Skeletal muscle tissue (tissue), 4 donors: ENCODE measurements around the gene PNLIPRP3. TPM values are rescaled to one million over a fixed set of nuclear protein-coding genes. Genes with fewer than 3 reads are reported as not detected.

ENCODE experiments used
- H3K27ac ChIP-seq: one replicate; pipeline ENCODE4 v1.7.0; 2013; ENCODE audit warnings: mild to moderate bottlenecking, low read depth, low read length, inconsistent platforms
- H3K27me3 ChIP-seq, 3 donors: one replicate each; pipeline ENCODE4 v1.7.0; 2013; ENCODE audit warnings: low read length in 3 of 3; ENCODE audit not compliant: control insufficient read depth in 3 of 3, insufficient read depth in 3 of 3
- H3K36me3 ChIP-seq, 3 donors: one replicate each; pipeline ENCODE4 v1.7.0; 2013; ENCODE audit warnings: low read length in 3 of 3; ENCODE audit not compliant: control insufficient read depth in 3 of 3, insufficient read depth in 3 of 3
- H3K4me1 ChIP-seq, 3 donors: one replicate each; pipeline ENCODE4 v1.7.0; 2013; ENCODE audit warnings: low read length in 3 of 3, mild to moderate bottlenecking in 3 of 3; ENCODE audit not compliant: control insufficient read depth in 3 of 3, insufficient read depth in 3 of 3
- H3K4me3 ChIP-seq, 3 donors: one replicate each; pipeline ENCODE4 v1.7.0; 2013; ENCODE audit warnings: low read length in 3 of 3
- H3K9ac ChIP-seq, 3 donors: one replicate each; pipeline ENCODE4 v1.7.0; 2013; ENCODE audit warnings: low read length in 3 of 3, mild to moderate bottlenecking in 3 of 3, moderate library complexity in 2 of 3, low read depth in 1 of 3
- H3K9me3 ChIP-seq, 3 donors: one replicate each; pipeline ENCODE4 v1.7.0; 2013; ENCODE audit warnings: low read length in 3 of 3; ENCODE audit not compliant: control insufficient read depth in 3 of 3
- total RNA-seq: library from RNA; depleted of rRNA; stranded (reverse); fragments of >200 nt; gene quantifications from one replicate; pipeline ENCODE4 v1.2.3, GENCODE V29; 2014
- donor health status: Osteomylitis.

The PNLIPRP3 gene
- total RNA-seq, 1 donor from 2014 or later, result under 0.01 TPM

GRCh38 chr10:116444527-116445142 lies 17.0 kb downstream of the PNLIPRP3 start:
- Histone ChIP-seq H3K4me3 (no peak overlapping the region), H3K9ac (no peak overlapping the region)

GRCh38 chr10:116450861-116451260 lies 23.2 kb downstream of the PNLIPRP3 start:
- H3K27ac ChIP-seq, result no peak overlapping the region
- no peaks in the 10 kb centered on the region for H3K9me3 ChIP-seq
- no peak overlapping the region for H3K4me3 ChIP-seq
- no peaks in the 10 kb centered on the region for H3K27me3 ChIP-seq
- H3K36me3 ChIP-seq, result no peaks in the 10 kb centered on the region
- H3K9ac ChIP-seq, result no peak overlapping the region
- H3K4me1 ChIP-seq, result no peaks in the 10 kb centered on the region

More at GRCh38 chr10:116444527-116445142, 17.0 kb downstream of the PNLIPRP3 start:
- H3K36me3 ChIP-seq, result no peaks in the 10 kb centered on the region
- no peaks in the 10 kb centered on the region for H3K4me1 ChIP-seq
- no peaks in the 10 kb centered on the region for H3K27me3 ChIP-seq
- no peak overlapping the region for H3K27ac ChIP-seq
- no peaks in the 10 kb centered on the region for H3K9me3 ChIP-seq

GRCh38 chr10:116451711-116452337 lies 24.2 kb downstream of the PNLIPRP3 start:
- H3K27ac ChIP-seq, result no peak overlapping the region
- H3K4me1 ChIP-seq, result no peaks in the 10 kb centered on the region
- H3K9ac ChIP-seq, result no peak overlapping the region
- no peaks in the 10 kb centered on the region for H3K9me3 ChIP-seq
- no peaks in the 10 kb centered on the region for H3K27me3 ChIP-seq
- no peak overlapping the region for H3K4me3 ChIP-seq
- no peaks in the 10 kb centered on the region for H3K36me3 ChIP-seq

- no peak overlapping the region for H3K4me3 ChIP-seq
- no peaks in the 10 kb centered on the region for H3K4me1 ChIP-seq
- H3K27me3 ChIP-seq, result no peaks in the 10 kb centered on the region
- H3K27ac ChIP-seq, result no peak overlapping the region
- no peak overlapping the region for H3K9ac ChIP-seq
- no peaks in the 10 kb centered on the region for H3K9me3 ChIP-seq
- H3K36me3 ChIP-seq, result no peaks in the 10 kb centered on the region
Measured at GRCh38 chr10:116452338-116452720, 24.7 kb downstream of the PNLIPRP3 start.

GRCh38 chr10:116457488-116457887 lies 29.8 kb downstream of the PNLIPRP3 start:
- Histone ChIP-seq H3K27ac (no peak overlapping the region), H3K36me3 (no peaks in the 10 kb centered on the region), H3K4me1 (no peaks in the 10 kb centered on the region), H3K9ac (no peak overlapping the region), H3K27me3 (no peaks in the 10 kb centered on the region), H3K4me3 (no peak overlapping the region), H3K9me3 (no peaks in the 10 kb centered on the region)

GRCh38 chr10:116460219-116460618 lies 32.6 kb downstream of the PNLIPRP3 start:
- H3K27ac ChIP-seq, result no peak overlapping the region
- no peaks in the 10 kb centered on the region for H3K9me3 ChIP-seq
- no peaks in the 10 kb centered on the region for H3K36me3 ChIP-seq
- no peaks in the 10 kb centered on the region for H3K4me1 ChIP-seq
- H3K4me3 ChIP-seq, result no peak overlapping the region
- H3K9ac ChIP-seq, result no peak overlapping the region
- no peaks in the 10 kb centered on the region for H3K27me3 ChIP-seq

GRCh38 chr10:116461680-116462079 lies 34.0 kb downstream of the PNLIPRP3 start:
- Histone ChIP-seq H3K4me3 (no peak overlapping the region), H3K9ac (no peak overlapping the region), H3K4me1 (no peaks in the 10 kb centered on the region), H3K27me3 (no peaks in the 10 kb centered on the region), H3K27ac (no peak overlapping the region), H3K36me3 (no peaks in the 10 kb centered on the region), H3K9me3 (no peaks in the 10 kb centered on the region)

GRCh38 chr10:116464257-116464656 lies 36.6 kb downstream of the PNLIPRP3 start:
- Histone ChIP-seq H3K27me3 (no peaks in the 10 kb centered on the region), H3K9me3 (no peaks in the 10 kb centered on the region), H3K27ac (no peak overlapping the region), H3K36me3 (no peaks in the 10 kb centered on the region), H3K4me1 (no peaks in the 10 kb centered on the region), H3K9ac (no peak overlapping the region), H3K4me3 (no peak overlapping the region)

- H3K27me3 ChIP-seq, result no peaks in the 10 kb centered on the region
- H3K27ac ChIP-seq, result no peak overlapping the region
- H3K9ac ChIP-seq, result no peak overlapping the region
- H3K9me3 ChIP-seq, result no peaks in the 10 kb centered on the region
- H3K36me3 ChIP-seq, result no peaks in the 10 kb centered on the region
- H3K4me3 ChIP-seq, result no peak overlapping the region
- H3K4me1 ChIP-seq, result no peaks in the 10 kb centered on the region
Measured at GRCh38 chr10:116465546-116465945, 37.9 kb downstream of the PNLIPRP3 start.

GRCh38 chr10:116466715-116467422 lies 39.2 kb downstream of the PNLIPRP3 start:
- no peaks in the 10 kb centered on the region for H3K9me3 ChIP-seq

More at GRCh38 chr10:116466715-116467422, 39.2 kb downstream of the PNLIPRP3 start:
- Histone ChIP-seq H3K9ac (no peak overlapping the region), H3K36me3 (no peaks in the 10 kb centered on the region), H3K4me3 (no peak overlapping the region), H3K4me1 (no peaks in the 10 kb centered on the region), H3K27ac (no peak overlapping the region), H3K27me3 (no peaks in the 10 kb centered on the region)
